ENCODE results near the gene ROPN1L. TPM values are rescaled to one million over a fixed set of nuclear protein-coding genes. Genes with fewer than 3 reads are reported as not detected.

The ROPN1L gene
- total RNA-seq, 2 donors from 2014 or later = 0.66 to 1.0 TPM

GRCh38 chr5:10474521-10475075, 32.9 kb downstream of the ROPN1L start:
- Mint-ChIP-seq H3K4me3 (no peak overlapping the region), H3K4me1 (no peaks in the 10 kb centered on the region), H3K27ac (no peak overlapping the region), H3K27me3 (no peaks in the 10 kb centered on the region), H3K36me3 (ENCODE audit: low read depth) (no peaks in the 10 kb centered on the region), H3K9me3 (peaks cover 4% of the 10 kb centered on the region)
- ATAC-seq (replicated peaks) = no peak

GRCh38 chr5:10475931-10476676, 34.4 kb downstream of the ROPN1L start:
- Mint-ChIP-seq H3K4me3 (no peak overlapping the region), H3K4me1 (no peaks in the 10 kb centered on the region), H3K36me3 (ENCODE audit: low read depth) (no peaks in the 10 kb centered on the region), H3K27ac (no peak overlapping the region), H3K27me3 (no peaks in the 10 kb centered on the region), H3K9me3 (peaks cover 4% of the 10 kb centered on the region)
- no peak for ATAC-seq (replicated peaks)

- Mint-ChIP-seq H3K27me3 (no peaks in the 10 kb centered on the region), H3K36me3 (ENCODE audit: low read depth) (no peaks in the 10 kb centered on the region), H3K4me1 (no peaks in the 10 kb centered on the region), H3K4me3 (no peak overlapping the region), H3K9me3 (peaks cover 4% of the 10 kb centered on the region), H3K27ac (no peak overlapping the region)
- no peak for ATAC-seq (replicated peaks)
Measured at GRCh38 chr5:10476878-10477277, 35.2 kb downstream of the ROPN1L start.

- Mint-ChIP-seq H3K9me3 (peaks cover 4% of the 10 kb centered on the region), H3K27me3 (no peaks in the 10 kb centered on the region), H3K4me3 (no peak overlapping the region), H3K36me3 (ENCODE audit: low read depth) (no peaks in the 10 kb centered on the region), H3K27ac (no peak overlapping the region), H3K4me1 (no peaks in the 10 kb centered on the region)
- ATAC-seq (replicated peaks) = no peak
Measured at GRCh38 chr5:10477943-10478342, 36.3 kb downstream of the ROPN1L start.

GRCh38 chr5:10478436-10478835, 36.8 kb downstream of the ROPN1L start:
- peaks cover 4% of the 10 kb centered on the region for H3K9me3 Mint-ChIP-seq
- H3K4me3 Mint-ChIP-seq = no peak overlapping the region
- no peak for ATAC-seq (replicated peaks)
- no peaks in the 10 kb centered on the region for H3K4me1 Mint-ChIP-seq
- H3K27ac Mint-ChIP-seq = no peak overlapping the region
- H3K36me3 Mint-ChIP-seq (ENCODE audit: low read depth) = no peaks in the 10 kb centered on the region
- no peaks in the 10 kb centered on the region for H3K27me3 Mint-ChIP-seq

- ATAC-seq (replicated peaks) = no peak
- Mint-ChIP-seq H3K9me3 (peaks cover 4% of the 10 kb centered on the region), H3K4me1 (no peaks in the 10 kb centered on the region), H3K4me3 (no peak overlapping the region), H3K36me3 (ENCODE audit: low read depth) (no peaks in the 10 kb centered on the region), H3K27ac (no peak overlapping the region), H3K27me3 (no peaks in the 10 kb centered on the region)
Measured at GRCh38 chr5:10479154-10479721, 37.6 kb downstream of the ROPN1L start.

- H3K36me3 Mint-ChIP-seq (ENCODE audit: low read depth) = no peaks in the 10 kb centered on the region
- H3K4me3 Mint-ChIP-seq = no peak overlapping the region
- no peaks in the 10 kb centered on the region for H3K27me3 Mint-ChIP-seq
- H3K27ac Mint-ChIP-seq = no peak overlapping the region
- peaks cover under 1% of the 10 kb centered on the region for H3K9me3 Mint-ChIP-seq
- no peaks in the 10 kb centered on the region for H3K4me1 Mint-ChIP-seq
- no peak for ATAC-seq (replicated peaks)
Measured at GRCh38 chr5:10480237-10480985, 38.7 kb downstream of the ROPN1L start.

GRCh38 chr5:10481241-10481935, 39.7 kb downstream of the ROPN1L start:
- H3K27ac Mint-ChIP-seq = no peak overlapping the region
- H3K4me1 Mint-ChIP-seq = no peaks in the 10 kb centered on the region
- no peaks in the 10 kb centered on the region for H3K36me3 Mint-ChIP-seq (ENCODE audit: low read depth)
- H3K27me3 Mint-ChIP-seq = no peaks in the 10 kb centered on the region
- no peak for ATAC-seq (replicated peaks)
- H3K9me3 Mint-ChIP-seq = no peaks in the 10 kb centered on the region
- no peak overlapping the region for H3K4me3 Mint-ChIP-seq

GRCh38 chr5:10482791-10483530, 41.3 kb downstream of the ROPN1L start:
- Mint-ChIP-seq H3K4me1 (no peaks in the 10 kb centered on the region), H3K27ac (no peak overlapping the region), H3K4me3 (no peak overlapping the region), H3K9me3 (no peaks in the 10 kb centered on the region), H3K36me3 (ENCODE audit: low read depth) (no peaks in the 10 kb centered on the region), H3K27me3 (no peaks in the 10 kb centered on the region)
- no peak for ATAC-seq (replicated peaks)

GRCh38 chr5:10484774-10485141, 43.1 kb downstream of the ROPN1L start:
- no peaks in the 10 kb centered on the region for H3K27me3 Mint-ChIP-seq
- no peaks in the 10 kb centered on the region for H3K36me3 Mint-ChIP-seq (ENCODE audit: low read depth)
- peaks cover 6% of the 10 kb centered on the region for H3K4me1 Mint-ChIP-seq
- H3K9me3 Mint-ChIP-seq = no peaks in the 10 kb centered on the region
- no peak for ATAC-seq (replicated peaks)
- no peak overlapping the region for H3K27ac Mint-ChIP-seq
- H3K4me3 Mint-ChIP-seq = no peak overlapping the region

- no peaks in the 10 kb centered on the region for H3K9me3 Mint-ChIP-seq
- no peak overlapping the region for H3K4me3 Mint-ChIP-seq
- H3K4me1 Mint-ChIP-seq = peaks cover 12% of the 10 kb centered on the region
- no peaks in the 10 kb centered on the region for H3K27me3 Mint-ChIP-seq
- no peaks in the 10 kb centered on the region for H3K36me3 Mint-ChIP-seq (ENCODE audit: low read depth)
- H3K27ac Mint-ChIP-seq = no peak overlapping the region
- no peak for ATAC-seq (replicated peaks)
Measured at GRCh38 chr5:10485142-10485795, 43.6 kb downstream of the ROPN1L start.

GRCh38 chr5:10485897-10486296, 44.2 kb downstream of the ROPN1L start:
- no peaks in the 10 kb centered on the region for H3K27me3 Mint-ChIP-seq
- H3K4me1 Mint-ChIP-seq = peaks cover 14% of the 10 kb centered on the region
- no peak for ATAC-seq (replicated peaks)
- no peaks in the 10 kb centered on the region for H3K9me3 Mint-ChIP-seq
- no peaks in the 10 kb centered on the region for H3K36me3 Mint-ChIP-seq (ENCODE audit: low read depth)
- no peak overlapping the region for H3K4me3 Mint-ChIP-seq
- H3K27ac Mint-ChIP-seq = no peak overlapping the region

GRCh38 chr5:10486511-10487344, 45.0 kb downstream of the ROPN1L start:
- no peaks in the 10 kb centered on the region for H3K27me3 Mint-ChIP-seq
- no peak overlapping the region for H3K27ac Mint-ChIP-seq
- no peak overlapping the region for H3K4me3 Mint-ChIP-seq
- H3K36me3 Mint-ChIP-seq (ENCODE audit: low read depth) = no peaks in the 10 kb centered on the region
- no peak for ATAC-seq (replicated peaks)
- H3K9me3 Mint-ChIP-seq = no peaks in the 10 kb centered on the region
- H3K4me1 Mint-ChIP-seq = peaks cover 14% of the 10 kb centered on the region

All from activated T-helper 17 cell treated with anti-CD3 and anti-CD28 coated beads, Interleukin-2, amount 50 U/mL, for 72 hours (primary cell).